GM10266 (cell line): ENCODE data around the gene TMEM134.

Experiments
- DNase-seq: peaks from one replicate; pipeline ENCODE4 v3.0.0; 2012; ENCODE audit errors: extremely low spot score
- CTCF ChIP-seq: IDR thresholded peaks from 2 replicates; pipeline ENCODE4 v1.5.1; 2012; ENCODE audit warnings: mild to moderate bottlenecking, low read depth; ENCODE audit not compliant: control insufficient read depth, insufficient read depth; ENCODE audit errors: missing control alignments

The TMEM134 gene

GRCh38 chr11:67435727-67436458 lies 33.2 kb downstream of the TMEM134 start:
- no peak for DNase-seq
- TF ChIP-seq CTCF, result no peak

GRCh38 chr11:67435031-67435726 lies 33.9 kb downstream of the TMEM134 start:
- DNase-seq, result no peak
- no peak for TF ChIP-seq CTCF

GRCh38 chr11:67434395-67434881 lies 34.6 kb downstream of the TMEM134 start:
- TF ChIP-seq CTCF, result no peak
- DNase-seq, result no peak

DNA sequence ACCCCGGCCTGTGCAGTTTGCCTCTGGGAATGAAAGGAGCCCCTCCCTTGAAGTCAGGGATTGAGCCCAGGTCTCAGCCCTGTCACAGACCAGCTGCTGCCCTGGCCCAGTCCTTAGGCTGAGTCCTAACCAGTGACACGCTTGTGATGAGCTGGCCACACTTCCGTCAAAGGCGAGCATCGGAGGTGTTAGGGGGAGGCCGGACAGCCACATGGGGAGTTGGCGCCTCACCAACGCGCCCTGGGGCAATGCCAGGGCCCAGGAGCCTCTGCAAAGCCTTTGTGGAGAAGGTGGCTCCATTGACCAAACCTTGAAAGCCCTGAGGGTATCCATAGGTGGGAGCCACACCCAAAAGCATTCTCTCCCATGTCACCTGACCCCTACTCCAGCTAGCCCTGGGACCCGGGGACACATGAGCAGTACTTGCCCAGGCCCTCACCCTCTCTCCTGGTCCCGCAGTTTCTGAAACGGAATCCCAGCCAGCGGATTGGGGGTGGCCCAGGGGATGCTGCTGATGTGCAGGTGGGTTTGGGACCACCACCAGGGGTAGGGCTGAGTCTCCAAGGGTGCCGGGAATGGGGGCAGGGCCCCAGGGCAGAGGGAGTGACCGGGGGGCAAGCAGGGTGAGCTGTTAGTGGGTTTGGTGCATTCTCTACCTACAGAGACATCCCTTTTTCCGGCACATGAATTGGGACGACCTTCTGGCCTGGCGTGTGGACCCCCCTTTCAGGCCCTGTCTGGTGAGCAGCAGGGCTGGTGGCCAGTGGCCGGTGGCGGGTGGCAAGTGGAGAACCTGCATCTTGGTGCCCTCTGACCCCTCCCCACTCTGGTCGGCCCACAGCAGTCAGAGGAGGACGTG lies 35.3 kb downstream of the TMEM134 start:
- no peak for TF ChIP-seq CTCF
- DNase-seq, result no peak

DNA sequence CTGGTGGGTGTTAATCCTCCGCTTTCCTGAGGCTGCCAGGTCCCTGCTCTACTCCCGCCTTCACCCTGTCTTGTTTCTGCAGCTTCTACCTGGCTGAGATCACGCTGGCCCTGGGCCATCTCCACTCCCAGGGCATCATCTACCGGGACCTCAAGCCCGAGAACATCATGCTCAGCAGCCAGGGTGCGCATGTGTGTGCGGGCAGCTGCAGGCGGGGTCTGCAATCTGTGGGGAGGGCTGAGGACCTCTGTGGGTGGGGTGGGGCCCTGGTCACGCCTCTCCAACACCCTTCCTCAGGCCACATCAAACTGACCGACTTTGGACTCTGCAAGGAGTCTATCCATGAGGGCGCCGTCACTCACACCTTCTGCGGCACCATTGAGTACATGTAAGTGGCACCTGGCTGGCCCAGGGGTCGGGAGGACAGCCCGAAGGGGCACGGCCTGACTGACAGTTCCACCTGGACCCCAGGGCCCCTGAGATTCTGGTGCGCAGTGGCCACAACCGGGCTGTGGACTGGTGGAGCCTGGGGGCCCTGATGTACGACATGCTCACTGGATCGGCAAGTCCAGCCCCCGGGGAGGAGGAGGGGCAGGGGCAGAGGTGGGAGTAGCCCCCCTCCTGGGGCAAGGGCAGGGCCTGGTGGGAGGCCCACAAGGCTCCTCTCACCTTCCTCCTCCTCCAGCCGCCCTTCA lies 36.2 kb downstream of the TMEM134 start:
- no peak for TF ChIP-seq CTCF
- no peak for DNase-seq

- TF ChIP-seq CTCF, result no peak
These were observed 37.5 kb downstream of the TMEM134 start for GRCh38 chr11:67431346-67432249.

More at GRCh38 chr11:67431346-67432249, 37.5 kb downstream of the TMEM134 start:
- DNase-seq, result no peak
